ENCODE data around the gene TMEM205.

DNA sequence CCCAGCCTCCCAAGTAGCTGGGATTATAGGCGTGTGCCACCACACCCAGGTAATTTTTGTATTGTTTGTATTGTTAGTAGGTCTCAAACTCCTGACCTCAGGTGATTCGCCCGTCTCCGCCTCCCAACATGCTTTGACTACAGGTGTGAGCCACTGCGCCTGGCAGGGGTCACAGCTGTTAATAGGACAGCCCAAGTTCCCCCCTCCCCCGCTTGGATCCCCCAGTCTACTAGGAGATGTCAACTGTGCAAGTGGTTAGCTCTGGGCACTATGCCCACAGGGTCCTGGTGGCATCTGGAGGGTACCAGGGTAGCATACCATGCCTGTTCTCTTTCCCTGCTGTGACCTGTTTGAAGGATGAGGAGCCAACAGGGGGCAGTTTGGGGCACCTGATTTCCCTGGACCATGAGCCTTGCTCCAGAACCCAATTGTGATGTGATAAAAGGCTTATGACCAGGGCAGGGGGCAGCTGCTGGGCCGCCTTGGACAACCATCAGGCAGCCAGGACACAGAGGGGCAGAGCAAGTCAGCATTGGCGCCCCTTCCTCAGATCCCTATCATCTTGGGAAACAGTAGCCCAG, 50.3 kb downstream of the TMEM205 start, which contains the start of gene TSPAN16:
- TF ChIP-seq, protein P1, sequence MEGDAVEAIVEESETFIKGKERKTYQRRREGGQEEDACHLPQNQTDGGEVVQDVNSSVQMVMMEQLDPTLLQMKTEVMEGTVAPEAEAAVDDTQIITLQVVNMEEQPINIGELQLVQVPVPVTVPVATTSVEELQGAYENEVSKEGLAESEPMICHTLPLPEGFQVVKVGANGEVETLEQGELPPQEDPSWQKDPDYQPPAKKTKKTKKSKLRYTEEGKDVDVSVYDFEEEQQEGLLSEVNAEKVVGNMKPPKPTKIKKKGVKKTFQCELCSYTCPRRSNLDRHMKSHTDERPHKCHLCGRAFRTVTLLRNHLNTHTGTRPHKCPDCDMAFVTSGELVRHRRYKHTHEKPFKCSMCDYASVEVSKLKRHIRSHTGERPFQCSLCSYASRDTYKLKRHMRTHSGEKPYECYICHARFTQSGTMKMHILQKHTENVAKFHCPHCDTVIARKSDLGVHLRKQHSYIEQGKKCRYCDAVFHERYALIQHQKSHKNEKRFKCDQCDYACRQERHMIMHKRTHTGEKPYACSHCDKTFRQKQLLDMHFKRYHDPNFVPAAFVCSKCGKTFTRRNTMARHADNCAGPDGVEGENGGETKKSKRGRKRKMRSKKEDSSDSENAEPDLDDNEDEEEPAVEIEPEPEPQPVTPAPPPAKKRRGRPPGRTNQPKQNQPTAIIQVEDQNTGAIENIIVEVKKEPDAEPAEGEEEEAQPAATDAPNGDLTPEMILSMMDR (IDR thresholded peaks at IDR 0.05): no peak
- TF ChIP-seq POLR2AphosphoS5 (IDR thresholded peaks at IDR 0.05) (no peak), POLR2A (IDR thresholded peaks at IDR 0.05) (no peak), EP300 (IDR thresholded peaks at IDR 0.05) (no peak)

All from sigmoid colon (tissue), 4 donors.